Lung (tissue), 12 donors: Measurements from ENCODE around the gene ADSL. TPM values are rescaled to one million over a fixed set of nuclear protein-coding genes. Genes with fewer than 3 reads are reported as not detected.

ENCODE experiments used
- ATAC-seq: fragments of 200-7000 bp; cut with Tn5 transposase; one replicate; pipeline ENCODE4 v1.9.1; 2020; ENCODE audit warnings: moderate number of reproducible peaks; ENCODE audit not compliant: insufficient read depth, low FRiP score
- DNase-seq, 3 donors: peaks; one replicate each; pipeline ENCODE4 v3.0.0-alpha.2; 2013 to 2017
- H3K27ac ChIP-seq, 2 donors: one replicate each; pipeline ENCODE4 v1.5.1; 2013; ENCODE audit warnings: mild to moderate bottlenecking in 2 of 2, moderate library complexity in 2 of 2, control low read depth in 1 of 2, inconsistent platforms in 1 of 2, low read depth in 1 of 2, low read length in 1 of 2
- H3K27me3 ChIP-seq, 3 donors: one replicate each; pipeline ENCODE4 v1.5.1; 2013; ENCODE audit warnings: low read length in 2 of 3; ENCODE audit not compliant: control insufficient read depth in 3 of 3, insufficient read depth in 3 of 3
- H3K36me3 ChIP-seq, 4 donors: one replicate each; pipeline ENCODE4 v1.5.1; 2013; ENCODE audit warnings: low read length in 4 of 4, mild to moderate bottlenecking in 1 of 4, moderate library complexity in 1 of 4; ENCODE audit not compliant: control insufficient read depth in 4 of 4, insufficient read depth in 4 of 4
- H3K4me1 ChIP-seq, 5 donors: one replicate each; pipeline ENCODE4 v1.5.1; 2013; ENCODE audit warnings: low read length in 5 of 5, mild to moderate bottlenecking in 2 of 5, moderate library complexity in 1 of 5; ENCODE audit not compliant: control insufficient read depth in 5 of 5, insufficient read depth in 5 of 5
- H3K4me3 ChIP-seq: one replicate; pipeline ENCODE4 v1.5.1; 2013; ENCODE audit warnings: mild to moderate bottlenecking, control low read depth, moderate library complexity
- H3K9ac ChIP-seq, 2 donors: one replicate each; pipeline ENCODE4 v1.5.1; 2013; ENCODE audit warnings: low read length in 2 of 2, control low read depth in 1 of 2; ENCODE audit not compliant: insufficient read depth in 1 of 2
- H3K9me3 ChIP-seq, 4 donors: one replicate each; pipeline ENCODE4 v1.5.1; 2013; ENCODE audit warnings: low read length in 3 of 4, mild to moderate bottlenecking in 1 of 4, moderate library complexity in 1 of 4; ENCODE audit not compliant: control insufficient read depth in 4 of 4, insufficient read depth in 3 of 4
- WGBS, 2 donors: extraction: QIAGEN DNeasy Blood & Tissue Kit; methylation state at CpG; one replicate each; pipeline ENCODE4 v1.1.7; 2013; 5-methylcytosine and 5-hydroxymethylcytosine counted together
- polyA plus RNA-seq, 2 donors: library from polyadenylated mRNA; stranded (reverse); fragments of 200-250 nt; gene quantifications; one replicate each; pipeline ENCODE4 v1.2.1, GENCODE V29; 2013
- total RNA-seq, 2 donors: library from RNA; depleted of rRNA in 1 of 2; stranded (reverse); fragments of >200 nt in 1 of 2; gene quantifications; one replicate each; pipeline ENCODE4 v1.2.1, GENCODE V29; 2014 to 2021
- TF ChIP-seq, protein P1 (sequence below): IDR thresholded peaks from 2 replicates; pipeline ENCODE4 v1.5.1; 2012; ENCODE audit warnings: mild to moderate bottlenecking; ENCODE audit errors: control extremely low read depth, extremely low read depth
- donor health status: control.
- donor health status: control.
- donor health status: Bipolar disorder and iron deficiency.
- donor health status: healthy.
- donor health status: DM: yes; HTN: yes; CAD: no.

Gene ADSL
- total and polyA plus RNA-seq, 4 donors: 35.2 to 62.9 (median 43.0) TPM

DNA sequence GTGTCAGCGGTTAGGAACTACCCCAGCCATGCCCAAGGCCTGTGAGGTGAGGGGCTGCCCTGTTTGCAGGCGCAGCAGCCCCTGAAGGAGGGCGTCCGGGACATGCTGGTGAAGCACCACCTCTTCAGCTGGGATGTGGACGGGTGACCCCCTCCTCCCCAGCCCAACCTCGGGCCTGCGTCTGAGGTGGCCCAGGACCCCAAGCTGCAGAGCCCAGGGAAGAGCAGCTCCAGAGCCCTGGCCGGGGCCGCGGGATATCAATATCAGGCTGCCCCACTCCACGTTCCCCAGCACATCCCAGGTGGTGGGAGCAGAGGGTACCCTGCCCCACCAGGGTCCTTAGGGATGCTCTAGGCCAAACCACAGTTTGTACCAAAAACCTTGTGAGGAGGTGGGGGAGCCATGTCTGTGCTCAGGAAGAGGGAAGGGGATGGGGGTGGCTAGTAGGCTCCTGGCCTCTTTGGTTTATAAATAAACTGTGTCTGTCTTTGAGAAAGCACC lies 63.4 kb downstream of the ADSL start:
- Histone ChIP-seq H3K27me3 (no peaks in the 10 kb centered on the region), H3K9ac (no peak overlapping the region), H3K4me3 (no peak overlapping the region), H3K36me3 (peaks cover 3 to 70% (median 30%) of the 10 kb centered on the region in 4 donors), H3K9me3 (no peaks in the 10 kb centered on the region), H3K27ac (no peak overlapping the region), H3K4me1 (no peaks in the 10 kb centered on the region)
- TF ChIP-seq, protein P1, sequence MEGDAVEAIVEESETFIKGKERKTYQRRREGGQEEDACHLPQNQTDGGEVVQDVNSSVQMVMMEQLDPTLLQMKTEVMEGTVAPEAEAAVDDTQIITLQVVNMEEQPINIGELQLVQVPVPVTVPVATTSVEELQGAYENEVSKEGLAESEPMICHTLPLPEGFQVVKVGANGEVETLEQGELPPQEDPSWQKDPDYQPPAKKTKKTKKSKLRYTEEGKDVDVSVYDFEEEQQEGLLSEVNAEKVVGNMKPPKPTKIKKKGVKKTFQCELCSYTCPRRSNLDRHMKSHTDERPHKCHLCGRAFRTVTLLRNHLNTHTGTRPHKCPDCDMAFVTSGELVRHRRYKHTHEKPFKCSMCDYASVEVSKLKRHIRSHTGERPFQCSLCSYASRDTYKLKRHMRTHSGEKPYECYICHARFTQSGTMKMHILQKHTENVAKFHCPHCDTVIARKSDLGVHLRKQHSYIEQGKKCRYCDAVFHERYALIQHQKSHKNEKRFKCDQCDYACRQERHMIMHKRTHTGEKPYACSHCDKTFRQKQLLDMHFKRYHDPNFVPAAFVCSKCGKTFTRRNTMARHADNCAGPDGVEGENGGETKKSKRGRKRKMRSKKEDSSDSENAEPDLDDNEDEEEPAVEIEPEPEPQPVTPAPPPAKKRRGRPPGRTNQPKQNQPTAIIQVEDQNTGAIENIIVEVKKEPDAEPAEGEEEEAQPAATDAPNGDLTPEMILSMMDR: no peak
- DNase-seq (no peak), ATAC-seq (no peak)
- WGBS, 2 donors: 92 to 94% methylated on average over 11 of the region's 11 CpGs

DNA sequence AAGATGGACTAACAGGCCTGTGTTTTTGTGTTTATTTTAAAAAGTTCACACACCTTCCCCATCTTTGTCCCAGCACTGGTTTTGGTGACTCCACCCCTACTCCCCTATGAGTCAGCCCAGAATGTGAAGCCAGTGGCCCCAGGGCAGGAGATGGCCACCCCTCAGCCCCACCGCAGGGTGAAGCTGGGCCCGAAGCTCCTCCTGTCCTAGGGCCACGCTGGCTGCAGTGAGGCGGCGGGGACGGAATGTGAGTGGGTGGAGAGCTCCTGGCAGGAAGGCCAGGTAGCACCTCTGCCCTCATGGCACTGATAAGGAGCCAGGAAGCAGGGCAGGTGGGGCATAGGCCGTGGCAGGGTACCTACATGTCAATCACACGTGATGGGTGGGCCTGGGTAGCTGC lies 64.0 kb downstream of the ADSL start:
- no peak overlapping the region for H3K9ac ChIP-seq
- TF ChIP-seq, protein P1: no peak
- DNase-seq (no peak), ATAC-seq (no peak)
- peaks cover 0 to 4% (median 0%) of the 10 kb centered on the region in 5 donors for H3K4me1 ChIP-seq
- WGBS, 2 donors: 93% methylated on average over 8 of the region's 8 CpGs
- peaks cover 3 to 64% (median 27%) of the 10 kb centered on the region in 4 donors for H3K36me3 ChIP-seq
- no peaks in the 10 kb centered on the region for H3K9me3 ChIP-seq
- no peak overlapping the region for H3K4me3 ChIP-seq
- H3K27ac ChIP-seq: no peak overlapping the region
- no peaks in the 10 kb centered on the region for H3K27me3 ChIP-seq

DNA sequence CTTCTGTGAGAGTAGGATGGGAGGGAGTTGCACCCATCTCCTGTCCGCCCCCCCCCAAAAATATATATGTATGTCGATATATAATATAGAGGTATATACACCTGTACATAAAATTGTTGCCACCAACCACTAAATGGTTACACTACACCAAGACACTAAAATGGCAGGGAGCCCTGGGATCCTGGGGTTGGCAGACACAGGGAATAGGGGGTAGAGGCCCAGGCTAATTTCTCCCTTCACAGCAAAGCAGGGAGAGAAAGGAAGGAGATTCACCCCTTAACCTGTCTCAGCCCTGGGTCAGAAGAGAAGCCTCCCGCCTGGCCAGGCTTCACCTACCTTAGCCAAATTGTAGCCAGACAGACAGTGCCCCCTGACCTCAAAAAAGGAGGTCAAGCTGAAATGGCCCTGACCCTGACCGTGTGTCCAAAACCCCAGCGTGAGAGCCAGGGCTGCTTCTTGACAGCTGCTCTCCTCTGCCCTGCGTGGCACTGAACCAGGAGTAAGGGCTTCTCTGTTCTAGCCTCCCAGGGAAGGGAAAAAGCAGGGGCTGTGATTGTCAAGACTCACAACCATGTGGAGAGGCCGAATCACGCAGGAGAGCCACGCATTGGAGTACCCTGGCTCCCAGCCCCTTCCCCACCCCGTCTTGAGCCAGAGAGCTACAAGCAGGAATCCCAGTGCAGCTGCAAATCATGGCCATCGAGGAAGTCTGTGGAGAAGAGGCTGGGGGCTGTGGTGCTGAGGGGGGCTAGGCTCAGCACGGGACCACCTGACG lies 64.6 kb downstream of the ADSL start:
- H3K4me3 ChIP-seq: no peak overlapping the region
- peaks cover 0 to 10% (median 3%) of the 10 kb centered on the region in 5 donors for H3K4me1 ChIP-seq
- no peak overlapping the region for H3K9ac ChIP-seq
- H3K36me3 ChIP-seq: peaks cover 3 to 57% (median 24%) of the 10 kb centered on the region in 4 donors
- TF ChIP-seq, protein P1: no peak
- H3K27ac ChIP-seq: no peak overlapping the region
- DNase-seq: no peak
- H3K9me3 ChIP-seq: no peaks in the 10 kb centered on the region
- 92% methylated on average over 13 of the region's 13 CpGs for WGBS, 2 donors
- ATAC-seq: no peak
- H3K27me3 ChIP-seq: no peaks in the 10 kb centered on the region

- ATAC-seq: no peak
- no peak overlapping the region for H3K27ac ChIP-seq
- H3K27me3 ChIP-seq: no peaks in the 10 kb centered on the region
- no peak overlapping the region for H3K4me3 ChIP-seq
- TF ChIP-seq, protein P1: no peak
- peaks cover 3 to 55% (median 21%) of the 10 kb centered on the region in 4 donors for H3K36me3 ChIP-seq
- no peak overlapping the region for H3K9ac ChIP-seq
- DNase-seq: no peak
- 85% methylated on average over 7 of the region's 7 CpGs for WGBS, 2 donors
- H3K4me1 ChIP-seq: peaks cover 0 to 13% (median 7%) of the 10 kb centered on the region in 5 donors
- H3K9me3 ChIP-seq: no peaks in the 10 kb centered on the region
Observed at GRCh38 chr22:40411506-40411861, 65.2 kb downstream of the ADSL start.
